SK-MEL-5 (cell line): Measurements from ENCODE around the gene FAM20C. TPM values are rescaled to one million over a fixed set of nuclear protein-coding genes. Genes with fewer than 3 reads are reported as not detected.
"Not testable (repeated sequence)": the region's sequence is repeated elsewhere in the genome, so short reads cannot be mapped to it uniquely, and the experiment has no call there.

Experiments used
- DNase-seq: peaks from one replicate; pipeline ENCODE4 v3.0.0-alpha.2; 2016; ENCODE audit warnings: low read depth, low spot score
- in situ Hi-C: cut with HindIII; loops from 2 replicates; pipeline ENCODE4 v1.10.0; 2016; ENCODE audit warnings: low sequenced_read_pairs, high pct_unique_total_duplicates, low pct_unique_long_range_greater_than_20kb
- total RNA-seq: library from RNA; depleted of rRNA; stranded (reverse); fragments of >200 nt; shearing (Covaris generic); gene quantifications from 2 replicates; pipeline ENCODE4 v1.2.3, GENCODE V29; 2014

The FAM20C gene
- total RNA-seq, 1 experiment from 2014 or later, result not detected

DNA sequence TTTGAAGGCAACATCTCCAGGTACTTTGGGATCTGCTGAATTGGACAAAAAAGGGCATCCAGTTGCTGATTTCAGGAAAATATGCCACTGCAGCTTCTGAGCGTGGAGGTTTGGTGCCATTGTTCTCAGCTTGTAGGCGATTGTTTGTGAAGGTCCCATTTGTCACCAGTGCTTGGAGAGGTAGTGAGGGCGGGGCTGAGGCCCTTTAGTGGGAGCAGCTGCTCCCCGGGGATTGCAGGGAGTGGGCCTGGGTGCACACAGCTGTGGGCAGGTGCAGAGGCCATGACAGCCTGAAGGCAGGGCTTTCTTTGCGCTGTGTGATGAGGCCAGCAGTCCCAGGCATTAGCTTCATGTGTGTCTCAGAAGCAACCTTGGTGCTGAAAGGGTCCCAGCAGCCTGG lies 3.9 kb downstream of the FAM20C start:
- in situ Hi-C loops, result no loop called here
- no peak for DNase-seq

DNA sequence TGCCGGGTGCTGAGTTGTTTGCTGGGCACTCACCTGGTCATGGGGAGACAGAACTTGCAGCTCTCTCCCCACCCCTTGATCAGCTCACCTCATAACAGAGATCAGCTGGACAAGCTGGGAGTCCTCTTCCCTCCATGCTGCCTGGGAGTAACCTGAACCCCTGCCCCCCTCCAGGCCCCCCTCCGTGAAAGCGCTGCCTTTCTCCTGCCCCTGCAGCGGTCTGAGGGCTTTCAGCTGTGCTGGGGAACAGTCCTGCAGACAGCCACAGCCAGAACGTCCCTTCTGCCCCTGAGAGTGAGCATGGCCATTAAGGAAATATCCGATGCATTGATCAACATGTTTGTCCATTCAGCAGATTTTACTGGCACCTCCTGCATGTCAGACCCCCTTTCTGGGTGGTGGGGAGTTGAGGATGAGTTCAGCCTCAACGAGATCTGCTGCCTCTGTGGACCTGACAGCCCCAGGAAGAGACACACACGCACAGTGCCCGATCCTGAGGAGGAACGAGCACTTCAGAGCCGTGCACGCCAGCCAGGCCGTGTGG lies 4.5 kb downstream of the FAM20C start:
- in situ Hi-C loops, result no loop called here
- no peak for DNase-seq

DNA sequence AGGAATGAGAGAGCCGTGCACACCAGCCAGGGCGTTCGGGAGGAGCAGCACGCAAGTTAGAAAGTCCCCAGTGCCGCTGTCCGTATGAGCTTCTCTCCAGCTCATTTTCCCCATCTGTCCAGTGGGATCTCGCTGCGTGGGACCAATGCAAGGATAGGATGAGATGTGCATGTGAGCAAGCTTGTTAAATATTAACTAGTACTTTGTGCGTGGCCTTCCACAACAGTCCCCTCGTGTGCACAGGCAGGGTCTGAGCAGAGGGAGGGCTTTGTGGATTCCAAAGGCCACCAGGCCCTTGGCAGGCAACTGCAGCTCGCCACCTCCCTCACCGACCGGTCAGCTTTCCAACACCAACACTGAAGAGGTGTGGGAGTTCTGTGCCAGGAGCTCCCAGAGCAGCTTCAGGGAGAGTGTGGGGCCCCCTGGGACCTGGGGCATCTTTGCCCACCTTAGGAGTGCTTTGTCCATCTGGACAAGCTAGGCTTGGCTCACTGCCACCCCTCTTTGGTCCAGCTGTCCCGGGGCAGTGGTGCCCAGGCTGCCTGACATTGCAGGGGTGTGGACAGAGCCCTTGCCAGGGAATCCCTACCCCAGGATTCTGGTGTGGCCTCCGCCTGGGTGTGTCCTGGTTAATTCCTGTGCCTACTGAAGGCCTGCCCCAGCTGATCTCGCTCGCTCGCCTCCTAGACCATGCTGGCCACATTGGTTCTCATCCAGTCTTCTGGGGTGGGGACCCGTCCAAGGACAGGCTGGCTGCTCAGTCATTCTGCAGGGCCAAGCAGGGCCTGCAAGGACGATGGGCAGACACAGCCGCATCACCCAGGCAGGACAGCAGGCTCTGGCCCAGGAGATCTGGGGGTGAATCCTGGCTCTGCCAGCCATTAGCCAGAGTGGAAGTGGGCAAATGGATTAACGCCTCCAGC lies 5.3 kb downstream of the FAM20C start:
- in situ Hi-C loops, result no loop called here
- no peak for DNase-seq

DNA sequence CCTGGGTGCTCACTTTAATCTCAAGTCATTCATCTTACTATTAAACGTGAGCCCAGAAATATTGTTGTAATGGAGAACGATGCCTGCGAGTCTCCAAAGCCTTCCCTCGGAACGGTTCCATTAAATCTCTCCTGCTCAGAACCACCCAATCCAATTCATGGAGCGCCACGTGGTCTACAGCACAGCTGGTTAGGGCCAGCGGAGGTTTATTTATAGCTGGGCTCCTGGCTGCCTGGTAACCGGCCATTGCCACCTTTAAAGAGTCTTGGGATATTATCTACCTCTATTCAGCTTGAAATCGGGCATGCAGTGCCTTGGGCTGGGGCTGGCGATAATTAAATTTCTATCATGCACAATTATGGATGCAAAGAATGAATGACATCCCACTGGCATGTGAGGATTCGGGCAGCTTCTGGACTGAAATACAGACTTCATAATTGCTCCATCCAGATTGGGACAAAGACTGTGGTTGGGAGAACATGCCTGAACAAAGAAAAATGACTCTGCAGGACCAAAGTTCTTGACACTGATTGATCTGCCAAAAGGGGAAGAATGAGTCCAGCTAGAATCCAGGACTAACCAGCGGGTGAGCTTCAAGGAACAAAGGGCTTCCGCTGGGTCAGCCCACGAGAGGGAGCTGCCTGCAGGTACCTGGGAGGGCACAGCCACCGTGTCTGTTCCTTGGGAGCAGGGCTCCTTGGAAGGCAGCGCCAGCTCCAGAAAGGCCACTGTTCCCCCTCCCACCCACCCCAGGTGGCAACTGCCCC lies 7.3 kb downstream of the FAM20C start:
- in situ Hi-C loops, result no loop called here
- DNase-seq, result no peak

DNA sequence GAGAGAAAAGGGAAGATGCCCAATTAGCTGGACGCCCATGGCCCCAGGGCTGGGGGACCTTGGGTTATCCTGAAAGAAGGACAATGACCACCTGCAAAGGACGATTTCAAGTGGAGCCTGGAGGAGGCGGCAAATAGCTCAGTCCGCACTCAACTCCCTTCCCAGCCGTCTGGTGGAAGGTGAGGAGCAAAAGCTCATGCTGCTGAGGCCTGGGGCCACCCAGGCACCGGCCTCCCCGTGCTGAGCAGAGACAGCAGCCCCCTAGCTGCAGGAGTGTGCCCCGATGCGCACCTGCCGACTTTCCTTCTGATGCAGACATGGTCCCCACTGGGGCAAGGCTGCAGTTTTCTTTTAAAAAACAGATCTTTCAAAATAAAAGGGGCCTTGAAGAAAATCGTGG lies 7.9 kb downstream of the FAM20C start:
- in situ Hi-C loops, result no loop called here
- no peak for DNase-seq

DNA sequence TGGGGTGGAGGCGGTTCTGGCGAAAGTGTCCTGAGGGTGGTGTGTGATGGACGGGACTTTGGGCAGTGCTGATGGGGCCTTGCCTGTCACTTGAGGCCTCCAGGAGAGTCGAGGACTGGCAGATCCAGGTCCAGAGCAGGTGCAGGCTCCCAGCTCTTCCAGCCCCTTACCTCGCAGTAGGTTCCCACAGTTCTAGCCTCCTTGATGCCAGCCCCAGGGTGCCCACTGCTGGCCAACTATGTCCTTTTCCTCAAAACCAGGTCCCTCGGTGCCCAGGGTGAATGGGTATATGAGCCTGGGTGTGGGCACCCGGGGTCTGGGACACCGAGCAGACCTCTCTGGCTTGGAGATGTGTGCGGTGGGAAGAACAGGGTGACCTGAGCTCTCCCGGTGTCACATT lies 8.3 kb downstream of the FAM20C start:
- DNase-seq, result peak; percentile 40
- in situ Hi-C loops, result no loop called here

DNA sequence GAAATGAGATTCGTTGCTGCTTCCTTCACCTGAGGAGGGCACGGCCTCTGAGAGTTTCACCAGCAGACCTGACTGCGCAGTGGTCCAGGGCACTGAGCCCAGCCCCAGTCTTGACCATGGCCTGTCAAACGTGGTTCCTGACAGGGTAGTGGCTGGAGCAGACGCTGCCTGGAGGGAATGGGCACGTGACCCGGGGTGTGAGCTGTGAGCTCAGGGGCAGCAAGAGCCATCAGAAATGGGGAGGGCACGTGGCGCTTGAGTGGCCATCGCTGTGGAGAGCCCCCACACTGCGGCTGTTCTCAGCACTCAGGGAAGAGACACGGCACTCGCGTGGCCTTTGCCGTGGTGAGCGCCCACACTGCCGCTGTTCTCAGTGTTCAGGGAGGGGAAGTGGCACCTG lies 12.0 kb downstream of the FAM20C start:
- no peak for DNase-seq
- in situ Hi-C loops, result no loop called here

DNA sequence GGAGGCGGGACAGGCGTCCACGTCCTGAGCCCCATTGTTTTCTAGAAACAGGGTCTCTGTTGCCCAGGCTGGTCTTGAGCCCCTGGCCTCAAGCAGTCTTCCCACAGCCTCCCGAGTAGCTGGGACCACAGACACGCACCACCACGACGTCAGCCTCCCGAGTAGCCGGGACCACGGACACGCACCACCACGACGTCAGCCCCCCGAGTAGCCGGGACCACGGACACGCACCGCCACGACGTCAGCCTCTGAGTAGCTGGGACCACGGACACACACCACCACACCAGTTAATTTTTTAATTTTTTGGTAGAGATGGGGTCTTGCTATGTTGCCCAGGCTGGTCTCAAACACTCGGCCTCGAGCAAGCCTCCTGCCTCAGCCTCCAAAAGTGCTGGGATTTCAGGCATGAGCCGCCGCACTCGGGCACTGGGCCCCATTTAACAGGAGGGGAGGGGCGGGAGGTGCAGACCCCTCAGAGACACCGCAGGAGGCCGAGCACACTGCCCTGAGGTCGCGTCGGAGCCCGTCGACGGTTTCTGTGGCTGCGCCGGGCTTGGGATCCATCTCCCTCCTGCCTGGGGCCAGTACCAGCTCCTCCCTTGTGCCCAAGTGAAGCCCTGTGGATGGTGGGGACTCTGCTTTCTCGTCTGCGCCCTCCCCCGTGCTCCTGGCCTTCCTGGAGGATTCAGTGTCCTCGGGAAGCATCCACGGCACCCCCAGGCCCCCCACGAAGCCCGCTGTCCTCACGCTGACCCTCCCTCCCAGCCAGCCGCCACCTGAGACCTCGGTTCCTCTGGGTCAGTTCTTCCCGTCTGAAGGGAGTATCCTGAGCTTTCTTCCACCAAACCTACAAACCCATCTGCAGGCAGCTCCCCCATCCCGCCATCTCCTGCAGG lies 13.0 kb downstream of the FAM20C start:
- in situ Hi-C loops, result no loop called here
- DNase-seq, result no peak

DNA sequence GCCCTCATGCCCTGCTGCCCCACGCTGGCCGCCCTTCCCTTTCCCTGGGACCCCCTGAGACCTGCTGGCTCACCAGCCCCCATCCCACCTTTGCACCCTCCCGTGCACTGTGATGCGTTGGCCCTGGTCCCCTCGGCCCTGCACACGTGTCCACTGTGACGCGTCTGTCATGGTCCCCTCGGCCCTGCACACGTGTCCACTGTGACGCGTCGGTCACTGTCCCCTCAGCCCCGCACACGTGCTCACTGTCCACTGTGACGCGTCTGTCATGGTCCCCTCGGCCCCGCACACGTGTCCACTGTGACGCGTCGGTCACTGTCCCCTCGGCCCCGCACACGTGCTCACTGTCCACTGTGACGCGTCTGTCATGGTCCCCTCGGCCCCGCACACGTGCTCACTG lies 14.0 kb downstream of the FAM20C start:
- DNase-seq, in situ Hi-C loops: not testable (repeated sequence)

DNA sequence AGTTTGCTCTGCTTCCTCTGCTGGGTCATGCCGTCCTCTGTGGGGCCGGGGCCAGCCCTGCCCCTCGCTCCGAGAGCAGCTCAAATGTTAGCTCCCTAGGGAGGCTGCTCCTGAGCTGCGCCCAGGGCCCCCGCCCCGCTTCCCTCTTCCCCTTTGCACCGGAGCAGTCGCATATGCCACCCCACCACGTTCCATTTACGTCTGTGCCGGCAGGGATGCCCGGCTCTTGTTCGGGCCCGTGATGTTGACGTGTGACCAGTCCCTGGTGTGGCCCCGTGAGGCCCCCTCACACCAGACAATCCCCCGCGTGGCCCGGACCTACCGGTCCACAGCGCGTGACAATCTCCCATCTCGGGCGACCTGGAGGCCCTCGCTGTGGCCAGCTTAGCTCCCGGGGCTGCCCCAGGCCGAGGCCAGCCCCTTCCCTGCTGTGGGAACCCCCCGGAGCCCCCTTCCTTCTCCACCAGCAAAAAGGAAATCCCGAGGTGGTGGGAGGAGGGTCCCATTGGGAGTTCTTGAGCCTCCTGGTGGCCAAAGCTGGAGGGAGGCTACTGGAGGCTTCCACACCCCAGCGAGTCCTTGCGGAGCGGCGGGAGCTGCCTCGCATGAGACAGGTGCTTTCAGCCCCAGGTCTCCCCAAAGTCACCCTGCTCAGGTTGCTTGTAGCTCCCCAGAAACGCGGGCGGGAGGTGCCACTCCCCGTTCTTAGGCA lies 15.2 kb downstream of the FAM20C start:
- no peak for DNase-seq
- in situ Hi-C loops, result no loop called here

DNA sequence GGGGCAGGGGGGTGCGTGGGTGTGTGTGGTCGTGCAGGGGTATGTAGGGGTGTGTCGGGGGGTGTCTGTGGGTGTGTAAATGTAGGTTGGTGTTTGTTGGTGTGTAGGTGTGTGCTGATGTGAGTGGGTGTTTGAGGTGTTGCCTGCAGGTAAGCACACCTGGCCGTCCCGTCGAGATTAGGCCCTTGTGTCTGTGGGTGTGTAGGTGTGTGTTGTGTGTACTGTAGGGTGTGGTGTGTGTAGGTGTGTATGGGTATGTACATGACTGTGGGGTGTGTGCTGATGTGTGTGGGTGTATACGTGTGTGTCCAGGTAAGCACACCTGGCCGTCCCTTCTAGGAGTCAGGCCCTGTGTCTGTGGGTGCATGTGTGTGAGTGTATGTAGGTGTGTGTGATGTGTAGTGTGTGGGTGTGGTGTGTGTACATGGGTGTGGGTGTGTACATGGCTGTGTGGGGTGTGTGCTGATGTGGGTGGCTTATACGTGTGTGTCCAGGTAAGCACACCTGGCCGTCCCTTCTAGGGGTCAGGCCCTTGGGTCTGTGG lies 15.8 kb downstream of the FAM20C start:
- no peak for DNase-seq
- in situ Hi-C loops, result no loop called here

DNA sequence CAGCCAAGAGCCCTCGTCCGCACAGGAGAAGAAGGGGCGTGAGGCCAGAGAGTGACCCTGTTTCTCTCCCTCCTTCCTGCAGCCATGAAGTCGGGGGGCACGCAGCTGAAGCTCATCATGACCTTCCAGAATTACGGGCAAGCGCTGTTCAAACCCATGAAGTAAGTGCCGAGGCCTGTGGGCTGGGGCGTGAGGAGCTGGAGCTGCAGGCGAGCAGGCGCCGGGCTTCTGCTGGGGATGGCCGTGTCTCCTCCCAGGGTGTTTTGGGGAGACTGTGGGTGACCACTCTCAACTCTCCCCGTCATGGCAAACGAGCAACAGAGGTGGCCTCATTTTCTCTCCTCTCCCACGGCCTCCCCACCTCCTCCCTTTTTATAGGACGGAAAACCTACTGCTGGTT lies 16.4 kb downstream of the FAM20C start:
- no peak for DNase-seq

DNA sequence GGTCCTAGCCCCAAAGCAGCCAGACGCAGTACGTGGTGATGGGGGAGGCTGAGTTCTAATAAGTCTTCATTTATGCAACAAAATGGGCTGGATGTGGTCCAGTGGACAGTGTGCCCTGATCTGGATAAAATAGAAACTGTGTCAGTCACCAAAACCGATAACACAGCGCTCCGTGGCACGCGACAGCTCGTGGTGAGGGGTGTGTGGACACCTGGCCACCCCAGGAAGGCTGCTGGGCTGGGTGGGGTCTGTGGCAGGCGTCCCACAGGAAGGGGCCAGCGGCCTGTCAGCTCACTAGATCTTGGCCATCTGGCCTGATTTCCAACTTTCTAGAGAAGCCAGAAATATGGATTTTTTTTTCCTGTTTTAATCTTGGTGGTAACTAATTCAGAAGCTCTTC lies 17.0 kb downstream of the FAM20C start:
- in situ Hi-C loops, result no loop called here
- DNase-seq, result no peak

More for the DNA sequence above, 16.4 kb downstream of the FAM20C start:
- in situ Hi-C loops, result no loop called here

DNA sequence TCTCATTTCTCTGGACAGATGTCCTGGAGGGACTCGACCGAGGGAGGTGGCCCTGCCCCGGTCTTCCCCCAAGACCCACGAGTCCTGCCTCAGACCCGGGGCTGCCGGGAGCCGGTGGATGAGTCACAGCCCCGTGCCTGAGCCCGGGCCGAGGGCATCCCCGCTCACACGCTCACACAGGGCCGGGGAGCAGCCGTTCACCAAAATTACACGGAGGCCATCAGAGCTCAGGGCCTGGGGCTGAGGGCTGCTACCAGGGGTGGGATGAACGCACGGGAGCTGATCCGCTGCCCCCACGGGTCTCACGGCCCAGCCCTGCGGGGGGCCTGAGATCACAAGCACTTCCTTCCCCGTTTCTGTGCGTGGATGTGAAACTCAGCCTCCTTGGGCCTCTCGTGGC lies 17.5 kb downstream of the FAM20C start:
- no peak for DNase-seq
- in situ Hi-C loops, result no loop called here

DNA sequence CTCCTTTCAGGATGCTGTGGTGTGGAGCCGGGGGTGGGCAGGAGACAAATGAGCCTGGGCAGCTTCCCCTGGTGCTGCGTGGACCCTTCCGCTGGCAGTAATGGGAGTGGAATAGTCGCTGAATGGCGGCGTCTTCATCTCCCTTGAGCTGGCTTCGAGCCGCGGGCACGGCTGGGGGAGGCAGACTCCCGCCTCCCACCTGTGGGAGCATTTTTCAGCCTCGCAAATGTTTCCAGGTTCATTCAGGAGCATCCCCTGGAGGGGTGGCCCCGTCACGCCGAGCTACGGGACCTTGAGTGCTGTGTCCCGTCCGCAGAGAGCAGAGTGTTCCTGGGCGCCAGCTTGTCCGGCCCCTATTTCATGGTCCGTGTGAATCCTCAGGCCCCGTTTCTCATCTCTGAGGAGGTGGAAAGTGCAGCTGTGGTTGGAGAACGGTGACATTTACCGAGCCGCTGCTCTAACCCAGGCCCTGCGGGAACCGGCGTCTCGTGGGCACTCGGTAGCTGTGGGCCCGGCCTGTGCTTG lies 18.1 kb downstream of the FAM20C start:
- in situ Hi-C loops, result no loop called here
- DNase-seq, result no peak

DNA sequence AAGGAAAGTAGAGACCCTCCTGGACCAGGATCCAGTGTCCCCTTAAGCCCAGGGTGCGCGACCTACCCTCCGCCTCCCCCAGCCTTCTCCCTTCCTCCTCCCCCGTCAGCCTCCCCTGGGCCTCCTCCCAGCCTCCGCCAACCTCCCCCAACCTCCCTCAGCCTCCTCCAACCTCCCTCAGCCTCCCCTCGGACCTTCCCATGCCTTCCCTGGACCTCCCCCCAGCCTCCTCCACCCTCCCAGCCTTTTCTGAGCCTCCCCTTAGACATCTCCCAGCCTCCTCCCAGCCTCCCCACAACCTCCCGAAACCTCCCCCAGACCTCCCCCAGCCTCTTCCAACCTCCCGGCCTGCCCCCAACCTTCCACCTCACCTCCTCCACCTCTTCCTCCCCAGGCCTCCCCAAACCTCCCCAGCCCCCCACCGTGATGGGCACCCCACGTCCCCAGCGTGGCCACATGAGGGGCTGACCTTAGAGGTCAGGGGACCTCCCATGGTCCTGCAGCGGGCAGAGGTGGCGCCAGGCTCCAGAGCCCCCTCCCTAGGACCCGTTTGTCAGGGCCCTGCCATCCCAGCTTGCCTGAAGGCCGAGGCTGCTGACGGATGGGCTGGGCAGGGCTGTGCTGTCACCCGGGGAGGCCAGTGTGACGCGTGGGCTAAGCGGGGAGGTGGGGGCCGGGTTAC lies 18.8 kb downstream of the FAM20C start:
- in situ Hi-C loops, result no loop called here

More for the DNA sequence above, 18.8 kb downstream of the FAM20C start:
- DNase-seq, result no peak
